Transverse colon (tissue), 4 donors: Measurements from ENCODE around the gene STK33. TPM values are rescaled to one million over a fixed set of nuclear protein-coding genes. Genes with fewer than 3 reads are reported as not detected.

Experiments used
- DNase-seq: peaks from one replicate; pipeline ENCODE4 v3.0.0-alpha.2; 2019
- H3K27ac ChIP-seq, 4 donors: fragments of 200-600 bp; sonication (generic); 2 replicates each; pipeline ENCODE4 v1.5.1; 2016 to 2018; ENCODE audit warnings: inconsistent platforms in 4 of 4
- H3K27me3 ChIP-seq: fragments of 200-600 bp; sonication (generic); 2 replicates; pipeline ENCODE4 v1.5.1; 2017; ENCODE audit warnings: inconsistent platforms
- H3K36me3 ChIP-seq, 4 donors: fragments of 200-600 bp; sonication (generic); 2 replicates each; pipeline ENCODE4 v1.5.1; 2017 to 2019; ENCODE audit warnings: inconsistent platforms in 4 of 4
- H3K4me1 ChIP-seq, 4 donors: fragments of 200-600 bp; sonication (generic); 2 replicates each; pipeline ENCODE4 v1.5.1; 2017 to 2020; ENCODE audit warnings: inconsistent platforms in 4 of 4
- H3K4me3 ChIP-seq, 4 donors: fragments of 200-600 bp; sonication (generic); 1 replicate in 1 of 4; 2 replicates in 3 of 4; pipeline versions ENCODE4 v1.5.1 to v1.6.1; 2017 to 2019; ENCODE audit warnings: inconsistent platforms in 4 of 4
- H3K9me3 ChIP-seq, 2 donors: fragments of 200-600 bp; sonication (generic); 2 replicates each; pipeline ENCODE4 v1.5.1; 2017 to 2019; ENCODE audit warnings: inconsistent platforms in 2 of 2
- EP300 ChIP-seq: sonication (generic); formaldehyde crosslinking; IDR thresholded peaks from one replicate; pipeline ENCODE4 v1.6.1; 2017; ENCODE audit warnings: antibody characterized with exemption, low read depth
- POLR2A ChIP-seq: fragments of 450-650 bp; IDR thresholded peaks from one replicate; pipeline ENCODE4 v1.6.1; 2016; ENCODE audit warnings: antibody characterized with exemption, mild to moderate bottlenecking, moderate library complexity
- POLR2AphosphoS5 ChIP-seq, 3 donors: sonication (generic); formaldehyde crosslinking; IDR thresholded peaks; one replicate each; pipeline ENCODE4 v1.6.1; 2016; ENCODE audit warnings: antibody characterized with exemption in 3 of 3
- WGBS, 2 donors: methylation state at CpG; one replicate each; pipeline ENCODE4 v1.1.5; 2018; ENCODE audit warnings: low coverage in 1 of 2; 5-methylcytosine and 5-hydroxymethylcytosine counted together
- in situ Hi-C, 4 donors: fragments of 200-750 bp; cut with MboI; loops; one replicate each; pipeline versions ENCODE4 v1.15.0 to v1.15.1; 2017; ENCODE audit warnings: low sequenced_read_pairs in 3 of 4, low pct_ligation_motif_present in 1 of 4, low pct_unique_long_range_greater_than_20kb in 1 of 4
- intact Hi-C: fragments of 100-400 bp; cut with DNase I; formaldehyde crosslinking; loops from one replicate; pipeline ENCODE4 v1.15.1; 2023; ENCODE audit warnings: low total_unique reads
- total RNA-seq, 4 donors: library from RNA; depleted of rRNA; stranded (reverse); fragments of >200 nt; gene quantifications; one replicate each; pipeline ENCODE4 v1.1.0, GENCODE V29; 2016
- TF ChIP-seq, protein P1 (sequence below), 5 experiments: fragments of 200-600 bp in 3 of 5; fragments of 450-650 bp in 2 of 5; sonication (generic) in 3 of 5; IDR thresholded peaks; 1 replicate in 2 of 5; 2 replicates in 3 of 5; pipeline ENCODE4 v1.5.1; 2016 to 2017; ENCODE audit warnings: antibody characterized with exemption in 5 of 5, inconsistent platforms in 3 of 5, mild to moderate bottlenecking in 2 of 5, moderate library complexity in 1 of 5

STK33 gene
- total RNA-seq, 4 donors from 2014 or later, result 2.0 to 14.2 (median 3.8) TPM

DNA sequence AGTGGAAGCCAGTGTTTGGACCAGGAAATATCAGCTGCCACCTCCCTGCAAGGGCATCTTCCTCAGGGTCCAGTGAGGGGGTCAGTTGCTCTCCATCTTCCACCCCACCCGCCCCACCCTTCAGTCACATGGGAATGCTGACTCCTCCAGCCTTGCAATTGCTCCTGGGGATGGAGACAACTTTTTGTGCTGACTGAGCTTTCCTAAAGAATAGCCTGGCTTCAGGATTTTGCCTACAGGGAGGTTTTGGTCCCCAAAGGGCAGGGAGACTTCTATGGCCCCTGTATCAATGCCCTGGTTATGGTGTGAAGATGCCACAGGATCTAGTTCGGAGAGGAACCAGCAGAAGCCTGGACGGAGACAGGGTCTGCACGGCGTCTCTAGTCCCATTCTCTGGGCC lies 206.3 kb downstream of the STK33 start:
- WGBS, 2 donors, result 88 to 94% methylated on average over 3 to 5 of the region's 5 CpGs
- in situ Hi-C loops, result no loop called here
- Histone ChIP-seq H3K27me3 (no peaks in the 10 kb centered on the region), H3K9me3 (no peaks in the 10 kb centered on the region), H3K4me3 (no peak overlapping the region), H3K36me3 (no peaks in the 10 kb centered on the region), H3K27ac (no peak overlapping the region), H3K4me1 (peaks cover 0 to 10% (median 4%) of the 10 kb centered on the region in 4 donors)
- TF ChIP-seq, protein P1, sequence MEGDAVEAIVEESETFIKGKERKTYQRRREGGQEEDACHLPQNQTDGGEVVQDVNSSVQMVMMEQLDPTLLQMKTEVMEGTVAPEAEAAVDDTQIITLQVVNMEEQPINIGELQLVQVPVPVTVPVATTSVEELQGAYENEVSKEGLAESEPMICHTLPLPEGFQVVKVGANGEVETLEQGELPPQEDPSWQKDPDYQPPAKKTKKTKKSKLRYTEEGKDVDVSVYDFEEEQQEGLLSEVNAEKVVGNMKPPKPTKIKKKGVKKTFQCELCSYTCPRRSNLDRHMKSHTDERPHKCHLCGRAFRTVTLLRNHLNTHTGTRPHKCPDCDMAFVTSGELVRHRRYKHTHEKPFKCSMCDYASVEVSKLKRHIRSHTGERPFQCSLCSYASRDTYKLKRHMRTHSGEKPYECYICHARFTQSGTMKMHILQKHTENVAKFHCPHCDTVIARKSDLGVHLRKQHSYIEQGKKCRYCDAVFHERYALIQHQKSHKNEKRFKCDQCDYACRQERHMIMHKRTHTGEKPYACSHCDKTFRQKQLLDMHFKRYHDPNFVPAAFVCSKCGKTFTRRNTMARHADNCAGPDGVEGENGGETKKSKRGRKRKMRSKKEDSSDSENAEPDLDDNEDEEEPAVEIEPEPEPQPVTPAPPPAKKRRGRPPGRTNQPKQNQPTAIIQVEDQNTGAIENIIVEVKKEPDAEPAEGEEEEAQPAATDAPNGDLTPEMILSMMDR (IDR thresholded peaks at IDR 0.05), result no peak
- TF ChIP-seq EP300 (no peak), POLR2A (no peak), POLR2AphosphoS5 (IDR thresholded peaks at IDR 0.05) (no peak)
- intact Hi-C loops, result no loop called here
- DNase-seq, result no peak

DNA sequence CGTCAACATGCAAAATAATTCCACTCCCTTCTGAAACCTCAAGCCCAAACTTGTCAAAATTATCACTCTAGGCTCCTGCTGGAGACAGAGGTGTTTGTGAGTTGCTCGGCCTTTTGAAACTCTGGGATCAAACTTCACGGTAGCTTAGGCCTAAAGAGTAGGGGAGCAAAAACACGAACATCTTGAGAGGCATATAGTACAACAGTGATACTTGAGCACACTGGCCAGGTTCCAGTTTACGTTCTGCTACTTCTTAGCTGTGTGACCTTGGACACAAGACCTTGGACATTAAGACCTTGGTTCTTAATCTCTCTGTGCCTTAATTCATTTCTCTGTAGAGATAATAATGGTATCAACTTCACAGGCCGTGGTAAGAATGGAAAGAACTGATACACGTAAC lies 206.9 kb downstream of the STK33 start:
- no peak overlapping the region for H3K4me3 ChIP-seq
- DNase-seq, result no peak
- H3K36me3 ChIP-seq, result no peaks in the 10 kb centered on the region
- no peak for TF ChIP-seq EP300
- no peak for TF ChIP-seq POLR2AphosphoS5 (IDR thresholded peaks at IDR 0.05)
- no peak for TF ChIP-seq POLR2A
- TF ChIP-seq, protein P1 (IDR thresholded peaks at IDR 0.05), result no peak
- H3K9me3 ChIP-seq, result no peaks in the 10 kb centered on the region
- WGBS, 2 donors, result 83 to 86% methylated on average over 2 to 7 of the region's 7 CpGs
- H3K4me1 ChIP-seq, result peaks cover 0 to 10% (median 4%) of the 10 kb centered on the region in 4 donors
- H3K27me3 ChIP-seq, result no peaks in the 10 kb centered on the region
- in situ Hi-C loops (no loop called here), intact Hi-C loops (no loop called here)
- no peak overlapping the region for H3K27ac ChIP-seq

DNA sequence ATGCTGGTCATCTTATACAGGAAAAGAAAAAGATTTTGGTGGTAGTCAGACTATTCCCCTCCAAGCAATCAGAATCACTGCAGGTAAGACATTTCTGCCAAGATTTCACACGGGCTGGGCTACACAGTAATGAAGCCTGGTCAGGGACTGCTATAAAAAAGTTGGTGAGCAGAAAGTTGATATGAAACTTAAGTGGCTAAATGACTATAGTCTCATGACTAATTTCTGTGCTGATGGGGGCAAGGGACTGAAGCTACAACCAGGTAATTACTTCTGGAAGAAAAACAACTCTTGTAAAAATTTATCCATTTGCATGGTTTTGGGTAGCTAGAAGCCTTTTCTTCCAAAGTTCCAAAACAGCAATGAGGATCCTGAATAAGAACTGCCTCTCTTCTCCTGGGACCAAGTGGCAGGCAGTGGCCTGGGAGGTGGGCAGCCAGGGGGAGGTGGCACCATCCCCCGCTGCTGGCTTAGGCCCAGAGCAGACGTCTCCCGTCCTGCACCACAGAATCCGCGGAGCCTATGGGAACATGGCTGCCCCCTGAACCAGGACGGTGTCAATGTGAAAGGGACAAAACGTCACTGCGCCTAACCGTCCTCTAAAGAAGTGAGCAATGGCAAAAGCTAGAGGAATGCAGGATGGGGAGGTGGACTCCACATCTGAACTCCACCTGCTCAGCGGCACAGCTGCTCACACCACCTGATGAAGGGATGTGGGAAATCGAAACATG lies 207.7 kb downstream of the STK33 start:
- intact Hi-C loops, result no loop called here
- TF ChIP-seq POLR2A (no peak), POLR2AphosphoS5 (IDR thresholded peaks at IDR 0.05) (no peak), EP300 (no peak)
- TF ChIP-seq, protein P1 (IDR thresholded peaks at IDR 0.05), result no peak
- no peaks in the 10 kb centered on the region for H3K9me3 ChIP-seq
- H3K27ac ChIP-seq, result no peak overlapping the region
- peaks cover 0 to 10% (median 4%) of the 10 kb centered on the region in 4 donors for H3K4me1 ChIP-seq
- WGBS, 2 donors, result 75 to 87% methylated on average over 9 to 12 of the region's 12 CpGs
- H3K27me3 ChIP-seq, result no peaks in the 10 kb centered on the region
- no peak overlapping the region for H3K4me3 ChIP-seq
- no peak for DNase-seq
- H3K36me3 ChIP-seq, result no peaks in the 10 kb centered on the region
- in situ Hi-C loops, result no loop called here

DNA sequence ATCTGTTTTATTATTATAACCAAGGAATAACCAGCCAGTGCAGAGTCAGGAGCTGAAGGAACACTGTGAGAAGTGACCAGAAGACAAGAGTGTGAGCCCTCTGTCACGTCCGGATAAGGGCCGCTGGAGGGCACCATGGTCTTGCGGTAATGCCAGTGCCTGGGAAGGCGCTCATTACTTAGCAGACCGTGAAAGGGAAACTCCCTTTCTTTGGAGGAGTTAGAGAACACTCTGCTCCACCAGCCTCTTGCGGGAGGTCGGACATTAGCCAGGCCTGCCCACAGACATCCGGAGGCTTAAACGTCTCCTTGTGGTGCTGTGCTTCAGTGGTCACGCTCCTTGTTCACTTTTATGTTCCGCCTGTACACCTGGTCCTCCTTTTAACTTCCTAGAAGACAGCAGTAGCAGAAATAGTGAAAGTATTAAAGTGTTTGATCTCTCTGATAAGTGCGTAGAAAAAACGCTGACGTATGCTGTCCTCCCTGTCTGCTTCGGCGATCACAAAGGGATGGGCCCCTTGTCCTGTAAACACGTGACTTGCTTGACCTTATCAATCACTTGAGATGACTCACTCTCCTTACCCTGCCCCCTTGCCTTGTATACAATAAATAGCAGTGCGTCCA lies 209.7 kb downstream of the STK33 start:
- WGBS, 2 donors, result 62 to 63% methylated on average over 9 to 19 of the region's 19 CpGs
- intact Hi-C loops, result no loop called here
- H3K4me1 ChIP-seq, result peaks cover 0 to 6% (median 4%) of the 10 kb centered on the region in 4 donors

More for the DNA sequence above, 209.7 kb downstream of the STK33 start:
- Histone ChIP-seq H3K27ac (no peak overlapping the region), H3K27me3 (no peaks in the 10 kb centered on the region), H3K9me3 (no peaks in the 10 kb centered on the region), H3K36me3 (no peaks in the 10 kb centered on the region), H3K4me3 (no peak overlapping the region)
- peak; percentile 32 for DNase-seq
- in situ Hi-C loops, result no loop called here
- TF ChIP-seq, protein P1 (IDR thresholded peaks at IDR 0.05), result peak in 2 of 5 experiments; percentile 30 to 31
- no peak for TF ChIP-seq POLR2AphosphoS5 (IDR thresholded peaks at IDR 0.05)
